GM12865 (cell line): ENCODE data around the gene APH1B.
"Not testable (repeated sequence)": the region's sequence is repeated elsewhere in the genome, so short reads cannot be mapped to it uniquely, and the experiment has no call there.

ENCODE experiments used
- DNase-seq: peaks from one replicate; pipeline ENCODE4 v3.0.0; 2010; ENCODE audit warnings: low read depth
- H3K4me3 ChIP-seq: 2 replicates; pipeline ENCODE4 v1.5.1; 2011; ENCODE audit warnings: mild to moderate bottlenecking, low read depth, low read length, control low read depth
- CTCF ChIP-seq: IDR thresholded peaks from 2 replicates; pipeline ENCODE4 v1.5.1; 2011; ENCODE audit warnings: low read length, control low read depth, low read depth, inconsistent platforms; ENCODE audit not compliant: insufficient read depth; ENCODE audit errors: missing control alignments

Gene APH1B

DNA sequence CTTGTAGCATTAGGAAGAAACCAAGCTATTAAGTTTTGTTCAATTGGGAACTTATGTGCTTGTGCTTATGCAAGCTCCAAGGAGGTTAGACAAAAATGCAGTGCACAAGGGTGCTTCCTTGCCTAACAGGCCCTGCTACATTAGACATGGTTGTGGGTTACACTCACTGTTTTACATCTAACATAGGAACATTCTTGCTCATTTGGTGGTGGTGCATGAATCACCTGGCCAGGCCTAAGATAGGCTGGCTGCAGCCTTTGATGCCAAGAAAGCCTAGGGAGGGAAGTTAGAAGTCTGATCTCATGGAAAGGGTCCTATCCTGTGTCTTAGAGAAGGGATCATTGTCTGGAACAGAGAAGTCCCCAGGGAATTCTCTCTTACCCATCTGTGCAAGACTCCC is 60.8 kb downstream of the APH1B start:
- no peak overlapping the region for H3K4me3 ChIP-seq
- DNase-seq: no peak
- no peak for TF ChIP-seq CTCF

GRCh38 chr15:63339006-63339766 is 61.8 kb downstream of the APH1B start:
- no peak for TF ChIP-seq CTCF
- no peak overlapping the region for H3K4me3 ChIP-seq
- DNase-seq: no peak

GRCh38 chr15:63339836-63340235 is 62.4 kb downstream of the APH1B start:
- no peak for DNase-seq
- TF ChIP-seq CTCF: no peak
- no peak overlapping the region for H3K4me3 ChIP-seq

- no peak overlapping the region for H3K4me3 ChIP-seq
These were observed 62.9 kb downstream of the APH1B start for GRCh38 chr15:63340353-63340752.

GRCh38 chr15:63340878-63341277 is 63.5 kb downstream of the APH1B start:
- H3K4me3 ChIP-seq: no peak overlapping the region
- TF ChIP-seq CTCF: no peak
- DNase-seq: no peak

More at GRCh38 chr15:63340353-63340752, 62.9 kb downstream of the APH1B start:
- no peak for TF ChIP-seq CTCF
- no peak for DNase-seq

DNA sequence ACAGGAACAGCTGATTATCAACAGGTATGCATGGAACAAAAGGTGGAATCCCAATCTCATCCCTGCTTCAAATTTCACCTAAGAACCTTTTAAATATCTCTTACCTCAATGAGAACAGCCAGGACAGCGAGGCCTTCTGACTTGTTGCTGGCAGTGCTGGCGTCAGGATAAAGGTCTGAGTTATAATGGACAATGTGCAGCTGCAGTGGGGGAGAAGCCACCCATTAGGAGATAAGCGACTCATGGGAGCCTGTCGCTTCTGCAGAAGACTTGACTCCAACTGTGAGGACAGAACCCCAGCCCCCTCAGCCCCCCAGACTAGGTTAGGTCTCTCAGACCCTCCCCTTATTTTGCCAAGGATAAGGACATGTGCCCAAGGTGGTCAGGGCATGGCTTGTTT is 64.5 kb downstream of the APH1B start:
- DNase-seq: no peak
- TF ChIP-seq CTCF: no peak
- no peak overlapping the region for H3K4me3 ChIP-seq

GRCh38 chr15:63342996-63343562 is 65.7 kb downstream of the APH1B start:
- not testable (repeated sequence) for DNase-seq, H3K4me3 ChIP-seq
